DMS 273 (cell line): ENCODE results near the gene ZNF366.

Experiments used
- DNase-seq: peaks from one replicate; lab custom pipeline; 2025; ENCODE audit not compliant: unreplicated experiment; lab: John Stamatoyannopoulos, UW

ZNF366 gene

DNA sequence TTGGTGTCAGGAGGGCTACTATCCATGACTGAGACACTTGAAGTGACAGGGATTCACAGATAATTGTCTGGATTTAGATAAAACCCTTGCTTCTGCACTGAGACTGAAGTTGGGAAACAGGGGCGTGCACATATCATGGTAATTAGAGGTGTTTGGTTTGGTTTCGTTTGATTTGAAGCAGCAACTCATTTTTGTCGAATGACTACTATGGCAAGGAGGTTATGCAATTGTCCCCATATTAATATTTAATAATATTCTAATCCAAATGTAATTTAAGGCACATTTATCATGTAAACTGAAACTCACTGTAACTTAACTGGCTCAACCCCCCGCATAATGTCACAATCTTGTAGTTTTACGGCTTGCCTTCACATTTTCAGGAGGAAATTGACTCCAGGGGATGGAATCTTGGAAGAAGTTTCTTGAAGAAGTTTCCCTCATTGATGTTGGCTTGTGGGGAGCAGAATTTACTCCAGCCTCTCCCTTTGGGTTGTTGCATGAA lies 12.5 kb downstream of the ZNF366 start:
- DNase-seq: no peak

DNA sequence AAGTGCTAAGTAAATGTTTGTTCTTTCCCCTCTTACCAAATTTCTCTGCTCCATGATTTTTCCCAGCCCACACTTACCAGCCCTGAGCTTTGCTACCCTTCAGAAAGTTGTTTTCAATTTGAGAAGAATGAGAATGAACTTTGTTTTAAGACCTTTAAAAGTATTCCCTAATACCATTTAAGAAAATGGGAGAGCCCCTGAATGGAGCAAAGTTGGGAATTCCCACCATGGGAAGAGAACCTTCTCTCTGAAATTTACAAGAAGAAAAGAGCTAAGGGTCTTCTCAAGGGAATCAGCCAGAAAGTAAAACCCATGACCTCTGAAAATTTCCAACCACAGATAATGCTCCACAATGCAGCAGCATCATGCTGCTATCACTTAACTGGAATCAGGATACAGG lies 17.7 kb downstream of the ZNF366 start:
- DNase-seq: no peak

- no peak for DNase-seq
Observed at GRCh38 chr5:72488756-72489155, 18.5 kb downstream of the ZNF366 start.

GRCh38 chr5:72487177-72487576 lies 20.0 kb downstream of the ZNF366 start:
- DNase-seq: peak; percentile 30

- DNase-seq: peak; percentile 49
Observed at GRCh38 chr5:72486371-72486770, 20.8 kb downstream of the ZNF366 start.

DNA sequence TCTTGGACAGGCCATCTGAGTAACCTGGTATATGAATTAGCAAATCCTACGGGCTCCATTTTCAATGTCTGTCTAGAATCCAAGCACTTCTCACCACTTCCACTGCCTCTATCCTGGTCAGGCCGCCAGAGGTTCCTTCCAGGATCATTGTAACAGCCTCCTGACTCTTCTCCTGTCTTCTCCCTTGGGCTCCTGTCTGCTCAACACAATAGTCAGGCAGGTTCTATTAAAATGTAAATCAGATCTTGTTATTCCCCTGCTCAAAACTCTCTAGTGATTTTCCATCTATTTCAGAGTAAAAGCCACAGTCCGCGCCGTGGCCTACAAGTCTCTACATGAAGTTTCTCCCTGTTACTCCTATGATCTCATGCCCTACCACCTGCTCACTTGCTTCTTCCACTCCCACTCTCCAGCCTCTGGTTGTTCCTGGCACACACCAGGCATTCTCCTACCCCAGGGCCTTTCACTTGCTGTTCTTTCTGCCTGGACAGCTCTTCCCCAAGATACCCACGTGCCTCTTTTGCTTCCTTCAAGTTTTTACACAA lies 21.7 kb downstream of the ZNF366 start:
- peak; percentile 94 for DNase-seq

DNA sequence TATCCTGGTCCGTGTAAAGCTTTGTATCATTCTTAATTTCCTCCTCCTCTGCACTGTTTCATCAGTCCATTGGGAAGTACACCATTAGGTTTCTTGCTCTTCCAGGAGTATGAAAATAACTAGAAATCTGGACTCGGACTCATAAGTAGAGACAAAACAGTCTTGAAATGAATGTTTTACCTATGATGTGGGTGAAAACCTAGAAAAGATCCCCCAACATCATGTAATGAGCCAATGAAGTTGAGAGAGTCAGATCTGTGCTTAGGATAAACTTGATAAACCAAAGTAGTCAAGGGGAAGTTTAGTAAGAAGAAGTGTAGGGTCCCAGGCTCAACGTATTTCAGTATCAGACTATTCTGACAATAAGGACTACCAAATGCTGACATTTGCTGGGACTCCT lies 25.2 kb downstream of the ZNF366 start:
- no peak for DNase-seq

DNA sequence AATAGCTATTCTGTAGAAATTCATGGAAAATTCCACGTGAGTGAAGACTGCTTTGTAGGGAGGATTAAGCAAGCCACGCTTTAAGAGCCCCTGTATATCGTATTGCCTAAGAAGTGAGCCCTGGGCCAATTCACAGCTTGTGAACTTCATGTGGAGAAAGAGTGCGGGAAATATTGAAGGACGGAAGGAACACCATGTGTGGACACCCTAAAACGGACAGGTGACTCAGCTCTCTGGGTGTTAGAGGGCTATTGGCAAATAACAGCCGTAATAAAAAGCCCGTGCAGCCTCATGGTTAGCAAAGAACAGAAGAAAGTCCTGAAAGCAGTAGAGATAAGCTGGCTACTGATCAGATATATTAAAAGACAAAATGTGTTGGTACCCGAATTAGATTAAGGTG lies 26.4 kb downstream of the ZNF366 start:
- DNase-seq: no peak

- DNase-seq: no peak
Observed at GRCh38 chr5:72479921-72480320, 27.3 kb downstream of the ZNF366 start.

- DNase-seq: no peak
Observed at GRCh38 chr5:72478684-72479083, 28.5 kb downstream of the ZNF366 start.

- DNase-seq: no peak
Observed at GRCh38 chr5:72478276-72478675, 28.9 kb downstream of the ZNF366 start.

DNA sequence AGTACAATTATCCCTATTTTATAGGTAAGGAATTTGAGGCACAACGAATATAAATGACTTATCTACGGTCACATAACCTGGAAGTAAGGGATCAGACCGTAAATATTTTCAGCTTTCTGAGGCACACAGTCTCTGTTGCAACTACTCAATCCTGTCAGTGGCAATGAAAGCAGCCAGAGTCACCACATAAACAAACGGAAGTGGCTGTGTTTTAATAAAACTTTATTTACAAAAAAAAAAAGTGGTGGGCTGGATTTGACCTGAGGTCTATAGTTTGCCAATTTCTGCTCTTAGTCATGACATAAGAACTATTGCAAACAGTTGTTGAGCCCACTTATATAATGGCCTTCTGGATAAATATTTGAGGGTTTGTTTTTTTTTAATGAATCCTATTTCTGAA lies 29.6 kb downstream of the ZNF366 start:
- DNase-seq: no peak

DNA sequence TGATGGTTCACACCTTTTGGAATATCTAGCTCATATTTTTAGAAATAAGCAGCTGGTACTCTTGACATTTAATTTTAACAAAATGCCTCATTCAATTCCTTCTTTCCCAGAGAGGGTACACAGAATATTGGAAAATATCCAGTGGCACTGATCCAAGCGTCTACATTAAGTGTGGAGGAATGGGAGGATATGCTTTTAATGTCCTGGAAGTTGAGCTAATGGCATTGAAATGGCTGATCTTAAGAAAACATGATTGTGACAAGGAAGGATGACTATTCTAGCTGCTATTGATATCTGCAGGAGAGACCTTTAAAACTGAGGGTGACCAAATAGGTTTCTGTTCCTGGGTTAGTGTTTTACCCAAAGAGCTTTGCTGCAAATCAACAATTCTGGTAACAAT lies 30.0 kb downstream of the ZNF366 start:
- no peak for DNase-seq

- DNase-seq: no peak
Observed at GRCh38 chr5:72476721-72477120, 30.5 kb downstream of the ZNF366 start.

DNA sequence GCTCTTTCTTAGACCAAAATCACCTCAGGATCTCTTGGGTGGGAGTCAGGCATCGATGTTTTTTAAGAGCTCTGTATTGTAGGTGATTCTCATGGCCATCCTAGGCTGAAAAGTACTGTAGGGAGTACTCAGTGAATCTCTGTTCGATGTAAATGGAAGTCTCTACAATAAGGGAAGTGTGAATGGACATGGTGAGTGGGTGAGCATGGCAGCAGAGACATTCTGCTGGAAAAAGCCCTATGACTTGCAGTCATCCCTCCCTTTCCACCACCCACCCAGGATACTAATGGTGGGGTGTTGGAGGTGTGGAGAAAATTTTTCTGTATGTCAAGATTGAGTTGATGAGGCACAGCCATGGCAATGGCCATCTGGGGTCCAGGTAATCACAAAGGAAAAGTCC lies 30.9 kb downstream of the ZNF366 start:
- DNase-seq: no peak

DNA sequence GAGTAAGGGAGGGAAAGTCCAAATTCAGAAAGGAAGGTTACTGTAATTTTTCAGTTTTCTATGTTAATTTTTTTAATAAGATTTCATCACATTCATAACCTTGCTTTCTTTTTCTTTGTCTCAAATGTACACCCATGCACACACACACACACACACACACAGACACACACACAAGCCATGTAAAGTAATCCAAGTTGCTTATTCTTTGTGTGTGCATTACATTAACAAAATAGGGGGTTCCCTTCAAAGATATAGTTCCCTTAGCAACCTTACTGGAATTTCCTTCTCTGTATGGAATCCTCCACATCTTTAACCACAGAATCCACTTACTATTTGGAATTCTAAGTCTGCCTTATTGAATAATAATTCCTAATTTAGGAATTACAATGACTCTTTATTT lies 32.7 kb downstream of the ZNF366 start:
- DNase-seq: no peak

DNA sequence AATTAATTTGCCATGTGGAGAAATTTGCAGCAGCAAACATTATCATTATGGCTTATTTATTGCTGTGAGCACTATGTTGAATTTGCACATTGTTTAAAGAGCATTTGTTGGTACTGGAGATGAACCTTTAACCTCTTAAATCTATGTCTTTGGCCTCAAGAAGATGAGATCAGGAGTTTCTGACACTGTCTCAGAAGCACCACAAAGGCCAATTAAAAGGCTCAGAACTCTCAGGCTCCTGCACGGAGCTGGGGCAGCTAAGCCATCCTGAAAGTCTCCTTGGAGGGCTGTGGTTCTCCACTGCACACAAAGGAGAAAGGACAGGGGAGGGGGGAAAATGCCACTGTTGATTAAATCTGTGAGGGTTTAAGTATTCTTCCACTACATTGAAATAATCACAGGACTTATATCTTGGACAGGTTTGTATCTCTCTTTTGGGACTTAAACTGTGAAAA lies 33.1 kb downstream of the ZNF366 start:
- DNase-seq: no peak

DNA sequence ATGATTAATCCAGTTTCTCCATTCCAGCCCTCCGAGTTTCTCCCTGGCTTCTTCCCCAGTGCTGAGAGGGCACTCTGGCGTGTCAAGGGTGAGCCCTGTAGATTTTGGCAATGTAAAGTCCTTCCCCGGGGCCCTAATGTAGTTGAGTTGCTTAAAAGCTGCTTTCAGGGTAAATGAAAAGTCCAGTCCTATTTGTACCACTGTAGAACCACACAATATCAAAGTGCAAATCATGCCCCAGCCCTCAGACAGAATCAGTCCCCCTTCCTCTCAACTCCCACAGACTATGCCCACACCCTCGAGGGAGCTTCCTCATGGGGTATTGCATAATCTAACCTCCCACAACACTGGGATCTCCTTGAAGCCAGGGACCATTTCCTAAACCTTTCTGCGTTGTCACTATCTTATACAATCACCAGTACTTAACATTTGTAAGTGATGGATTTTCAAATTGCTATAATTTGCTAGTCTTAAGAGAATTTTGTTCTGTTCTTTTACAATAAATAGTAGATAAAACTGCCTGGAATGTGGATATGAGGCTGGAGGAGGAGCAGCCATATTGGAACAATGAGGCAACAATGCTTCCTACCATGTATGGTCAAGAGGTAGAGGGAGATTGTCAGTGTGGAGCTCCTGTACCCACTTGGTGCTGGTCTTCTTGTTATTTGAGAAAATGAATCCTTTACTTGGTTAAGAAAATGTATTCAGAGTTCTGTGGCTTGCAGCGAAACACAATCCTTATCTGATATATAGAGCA lies 34.4 kb downstream of the ZNF366 start:
- DNase-seq: no peak

DNA sequence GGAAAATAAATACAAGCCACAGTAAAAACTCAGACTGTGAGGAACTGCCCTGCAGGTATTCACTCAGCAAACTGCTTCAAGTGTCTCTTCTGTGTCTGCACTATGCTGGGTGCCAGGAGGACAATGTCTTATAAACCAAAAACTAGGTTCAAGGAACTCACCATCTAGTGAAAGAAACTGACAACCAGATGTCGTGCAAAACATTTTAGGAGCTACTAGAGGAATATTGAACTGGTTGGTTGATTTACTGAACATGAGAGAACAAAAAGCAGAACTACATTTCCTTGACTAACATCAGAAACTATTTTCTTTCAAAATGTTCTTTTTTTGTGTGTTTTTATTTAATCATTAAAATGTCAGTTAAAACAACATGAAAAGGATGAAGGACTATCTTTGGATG lies 35.2 kb downstream of the ZNF366 start:
- DNase-seq: no peak

GRCh38 chr5:72470826-72471225 lies 36.4 kb downstream of the ZNF366 start:
- DNase-seq: no peak

- DNase-seq: peak; percentile 46
Observed at GRCh38 chr5:72468606-72469005, 38.6 kb downstream of the ZNF366 start.

GRCh38 chr5:72468024-72468423 lies 39.2 kb downstream of the ZNF366 start:
- no peak for DNase-seq

GRCh38 chr5:72467461-72467860 lies 39.7 kb downstream of the ZNF366 start:
- no peak for DNase-seq
